Measurements from ENCODE around the gene PPP1R14C. TPM values are rescaled to one million over a fixed set of nuclear protein-coding genes. Genes with fewer than 3 reads are reported as not detected.
"Not testable (repeated sequence)": the region's sequence is repeated elsewhere in the genome, so short reads cannot be mapped to it uniquely, and the experiment has no call there.

PPP1R14C gene
- total RNA-seq, 1 donor from 2014 or later: 36.0 TPM

DNA sequence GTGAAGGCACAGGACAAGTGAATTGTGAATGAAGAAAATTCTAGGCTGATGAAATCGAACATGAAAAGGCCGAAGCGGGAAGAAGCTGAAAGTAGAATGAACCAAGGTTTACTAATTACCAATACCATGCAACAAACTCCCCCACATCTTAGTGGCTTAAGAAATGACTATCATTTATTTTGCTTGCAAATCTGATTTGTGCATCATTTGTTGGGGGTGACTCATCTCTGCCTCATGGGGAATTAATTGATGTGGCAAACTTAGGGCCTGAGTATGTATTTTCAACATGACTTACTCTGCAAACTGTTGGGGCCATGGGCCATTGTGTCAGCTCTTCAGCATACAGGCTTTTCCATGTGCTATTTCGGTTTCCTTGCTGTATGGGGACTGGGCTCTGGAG, 26.8 kb downstream of the PPP1R14C start:
- ATAC-seq: peak; percentile 80

DNA sequence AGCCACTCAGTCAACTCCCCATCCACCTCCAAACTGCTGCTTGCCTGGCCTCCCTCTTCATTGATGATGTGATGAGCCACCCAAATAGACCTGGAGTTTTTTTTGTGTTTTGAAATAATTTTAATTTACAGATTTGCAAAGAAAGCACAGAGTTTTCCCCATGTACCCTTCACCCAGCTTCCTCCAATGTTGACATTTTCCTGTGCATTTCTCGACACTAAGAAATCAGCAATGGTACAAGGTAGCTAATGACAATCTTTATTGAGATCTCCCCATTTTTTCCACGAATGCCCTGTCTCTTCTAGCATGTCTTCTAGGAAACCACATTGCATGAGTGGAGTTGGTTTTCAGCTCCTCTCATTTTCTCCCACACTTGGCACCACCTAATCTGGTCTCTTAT, 30.1 kb downstream of the PPP1R14C start:
- no peak for ATAC-seq

DNA sequence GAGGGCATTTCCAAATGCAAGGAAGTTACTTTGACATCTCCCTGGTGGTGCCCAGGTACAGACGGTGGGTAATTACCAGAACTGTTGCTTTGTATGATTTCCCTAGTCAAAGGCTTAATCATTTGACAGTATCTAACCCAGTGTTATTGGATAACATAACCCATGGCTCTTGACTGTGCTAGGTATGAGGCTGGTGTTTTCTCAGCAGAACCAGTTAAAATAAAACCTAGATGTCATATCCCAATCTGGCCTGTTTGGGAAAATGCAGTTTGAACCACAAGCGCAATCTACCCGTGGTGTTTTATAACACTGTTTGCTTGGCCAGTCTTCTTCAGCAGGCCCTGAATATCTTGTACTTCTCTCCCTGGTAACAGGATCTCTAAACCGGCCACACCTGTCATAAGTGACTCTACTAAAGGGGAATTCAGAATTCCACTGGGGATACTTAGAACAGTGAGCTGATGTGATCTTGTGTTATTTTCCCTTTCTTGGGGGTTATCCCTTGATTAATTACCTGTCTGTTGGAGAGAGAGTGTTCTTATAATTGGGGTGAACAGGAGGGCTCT, 32.8 kb downstream of the PPP1R14C start:
- peak; percentile 35 for ATAC-seq

DNA sequence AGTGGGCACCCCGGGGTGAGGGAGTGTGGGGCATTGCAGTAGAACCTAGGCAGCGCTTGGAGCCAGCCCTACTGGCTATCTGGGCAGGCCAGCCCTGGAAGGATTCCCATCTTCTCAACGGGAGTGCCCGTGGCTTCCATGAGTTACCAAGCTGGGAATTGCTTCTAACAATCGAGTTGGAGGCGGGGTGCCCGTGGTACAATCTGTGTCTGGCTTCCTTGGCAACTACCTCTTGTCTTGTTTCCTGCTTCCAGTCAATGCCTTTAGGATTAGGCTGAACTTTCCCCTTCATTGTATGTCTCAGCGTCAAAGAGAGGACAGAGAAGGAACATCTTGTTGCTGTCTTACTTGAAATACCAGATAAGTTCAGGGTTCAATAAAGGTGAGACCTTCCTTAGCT, 33.3 kb downstream of the PPP1R14C start:
- peak; percentile 89 for ATAC-seq

DNA sequence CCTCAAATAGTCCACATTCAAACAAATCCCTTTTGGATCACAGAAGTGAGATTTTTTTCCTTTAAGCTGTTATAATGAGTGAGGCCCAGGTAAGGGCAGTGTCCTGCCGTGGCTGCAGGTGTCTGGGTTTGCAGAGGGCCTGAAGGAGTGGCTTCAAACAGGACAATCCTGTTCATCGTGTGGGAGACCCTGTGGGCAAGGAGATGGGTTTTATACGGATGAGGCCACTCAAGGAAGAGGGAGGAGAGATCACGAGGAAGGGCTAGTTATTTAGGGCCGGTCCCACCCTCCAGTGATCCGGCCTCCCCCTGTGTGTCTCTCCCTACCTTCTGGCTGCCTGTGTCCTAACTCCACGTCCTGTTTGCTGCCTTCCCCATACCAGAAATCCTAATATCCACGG, 33.8 kb downstream of the PPP1R14C start:
- ATAC-seq: peak; percentile 74

DNA sequence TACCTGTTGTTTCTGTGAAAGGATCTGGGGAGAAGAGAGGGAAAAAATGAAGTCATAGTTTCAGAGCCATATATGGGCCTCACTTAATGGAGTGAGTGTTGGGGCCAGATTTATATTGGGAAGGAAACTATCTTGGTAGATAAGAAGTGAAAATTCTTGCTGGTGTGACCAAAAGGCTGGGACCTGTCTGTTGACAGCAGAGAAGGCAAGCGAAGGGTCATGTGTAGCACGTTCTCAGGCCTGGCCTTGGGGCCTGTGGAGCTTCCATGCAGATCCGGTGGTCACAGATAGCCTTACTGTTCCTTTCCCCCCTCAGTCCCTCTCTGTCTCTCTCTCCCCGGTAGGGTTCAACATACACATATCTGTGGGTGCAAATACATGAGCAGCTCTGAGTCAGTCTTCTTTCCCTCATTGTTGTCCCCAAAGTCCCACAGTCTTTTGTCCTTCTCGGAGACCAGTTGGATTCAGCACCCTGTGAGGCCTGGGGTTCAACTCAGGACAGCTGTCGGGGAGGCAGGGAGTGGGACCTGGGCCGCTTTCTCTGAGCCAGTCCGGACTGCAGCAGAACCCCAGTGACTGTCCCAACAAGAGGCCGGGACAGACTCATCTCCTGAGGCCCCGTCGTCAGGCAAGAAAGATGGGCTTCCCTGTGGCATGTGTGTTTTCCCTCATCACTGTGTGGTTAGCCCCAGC, 34.6 kb downstream of the PPP1R14C start:
- ATAC-seq: no peak

DNA sequence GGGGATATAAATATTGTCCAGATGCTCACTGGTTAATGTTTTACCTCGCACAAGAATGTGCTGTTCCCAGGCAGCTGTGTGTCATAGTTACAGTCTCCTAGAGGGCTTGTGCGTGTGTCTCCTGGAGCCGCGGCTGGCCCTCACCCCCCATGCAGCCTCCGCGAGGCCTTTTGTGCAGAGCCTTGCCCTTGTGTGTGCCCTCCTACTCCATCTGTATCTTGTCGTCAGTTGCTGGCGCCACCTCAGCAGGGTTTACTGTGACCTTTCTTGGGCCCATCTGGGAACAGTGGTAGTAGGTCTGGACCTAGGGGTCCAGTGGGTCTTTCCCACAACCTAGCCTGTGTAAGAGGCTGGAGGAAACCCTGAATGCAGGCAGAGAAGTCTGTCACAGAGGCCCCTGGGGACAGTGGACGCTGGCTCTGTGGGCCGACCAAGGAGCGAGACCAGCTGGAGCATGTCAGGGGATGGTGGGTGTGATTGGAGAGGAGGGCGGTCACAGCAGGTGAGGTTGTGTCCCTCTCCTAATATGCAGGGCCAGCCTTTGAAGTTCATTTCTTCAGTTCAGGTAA, 35.2 kb downstream of the PPP1R14C start:
- no peak for ATAC-seq

DNA sequence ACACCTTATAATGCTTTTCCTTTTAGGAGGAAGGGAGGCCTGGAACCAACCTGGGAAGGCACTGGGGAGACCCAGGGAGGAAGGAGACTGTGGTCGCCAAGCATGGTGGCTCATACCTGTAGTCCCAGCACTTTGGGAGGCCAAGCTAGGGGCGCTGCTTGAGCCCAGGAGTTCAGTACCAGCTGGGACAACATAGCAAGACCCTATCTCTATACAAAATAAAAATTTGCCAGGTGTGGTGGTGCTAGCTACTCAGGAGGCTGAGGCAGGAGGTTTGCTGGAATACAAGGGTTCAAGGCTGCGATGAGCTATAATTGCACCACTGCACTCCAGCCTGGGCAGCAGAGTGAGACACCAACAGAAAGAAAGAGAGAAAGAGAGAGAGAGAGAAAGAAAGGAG, 36.2 kb downstream of the PPP1R14C start:
- ATAC-seq: no peak

DNA sequence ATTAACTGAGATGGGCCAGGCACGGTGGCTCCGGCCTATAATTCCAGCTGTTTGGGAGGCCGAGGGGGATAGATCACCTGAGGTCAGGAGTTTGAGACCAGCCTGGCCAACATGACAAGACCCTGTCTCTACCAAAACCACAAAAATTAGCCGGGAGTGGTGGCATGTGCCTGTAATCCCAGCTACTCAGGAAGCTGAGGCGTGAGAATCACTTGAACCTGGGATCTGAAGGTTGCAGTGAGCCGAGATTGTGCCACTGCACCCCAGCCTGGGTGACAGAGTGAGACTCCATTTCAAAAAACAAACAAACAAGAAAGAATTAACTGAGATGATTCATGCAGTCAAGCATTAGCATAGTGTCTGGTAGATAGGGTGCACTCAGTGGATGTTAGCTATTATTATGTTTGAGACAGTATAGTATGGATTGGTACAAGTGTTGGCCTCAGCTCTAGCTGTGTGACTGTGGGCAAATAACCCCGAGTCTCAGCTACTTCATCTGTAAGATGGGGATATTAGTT, 37.1 kb downstream of the PPP1R14C start:
- ATAC-seq: peak; percentile 17

DNA sequence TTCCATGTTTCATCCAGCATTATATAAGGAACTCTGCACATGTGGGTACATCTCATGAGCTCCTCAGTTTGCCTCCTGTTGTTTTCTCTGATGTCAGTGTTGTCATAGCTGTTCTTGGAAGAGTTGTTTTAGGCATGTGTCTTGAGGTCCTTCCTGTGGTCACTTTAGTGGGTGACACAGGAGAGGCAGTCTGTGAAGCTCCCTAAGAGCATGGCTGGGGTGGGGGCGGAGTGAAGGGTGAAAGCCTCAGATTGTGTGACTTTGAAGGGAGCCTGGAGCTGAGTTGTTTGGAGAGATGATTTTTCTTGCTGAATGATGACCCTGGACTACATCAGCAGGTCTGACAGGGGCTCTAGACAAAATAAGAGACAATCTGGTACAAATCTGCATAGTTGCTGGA, 37.7 kb downstream of the PPP1R14C start:
- ATAC-seq: no peak

DNA sequence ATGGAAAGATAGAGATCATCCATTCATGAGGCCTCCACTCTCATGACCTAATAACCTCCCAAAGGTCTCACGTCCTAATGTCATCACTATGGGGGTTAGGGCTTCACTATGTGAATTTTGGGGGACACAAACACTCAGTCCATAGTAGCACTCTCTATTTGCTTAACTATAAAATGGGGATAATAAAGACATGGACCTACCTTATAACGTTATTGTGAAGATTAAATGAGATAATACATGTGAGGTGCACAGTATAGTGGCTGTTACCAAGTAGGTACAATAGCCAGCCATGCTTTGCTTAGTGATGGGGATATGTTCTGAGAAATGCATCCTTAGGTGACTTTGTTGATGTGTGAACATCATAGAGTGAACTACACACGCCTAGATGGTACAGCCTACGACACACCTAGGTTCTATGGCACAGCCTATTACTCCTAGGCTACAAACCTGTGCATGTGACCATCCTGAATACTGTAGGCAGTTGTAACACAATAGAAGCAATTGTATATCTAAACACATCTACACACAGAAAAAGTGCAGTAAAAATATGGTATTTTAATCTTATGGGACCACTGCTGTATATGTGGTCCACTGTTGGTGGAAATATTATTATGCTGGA, 39.7 kb downstream of the PPP1R14C start:
- ATAC-seq: no peak

DNA sequence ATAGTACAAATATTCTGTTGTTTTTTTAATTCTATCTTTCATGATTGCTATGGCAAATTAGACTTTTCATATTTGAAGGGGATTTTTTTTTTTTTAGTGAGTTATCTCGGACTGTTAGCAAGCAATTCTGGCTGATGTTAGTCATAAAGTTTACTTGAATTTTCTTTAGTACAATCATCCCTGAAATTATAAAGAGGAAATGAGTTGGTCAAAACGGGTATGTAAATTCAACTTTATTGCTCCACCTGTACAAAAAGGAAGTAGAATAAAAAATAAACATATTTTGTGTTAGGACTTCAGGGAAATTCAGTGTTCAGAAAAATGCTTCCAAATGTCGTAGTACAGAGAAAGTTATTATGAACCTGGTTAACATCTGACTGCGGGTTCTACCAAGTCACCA, 40.3 kb downstream of the PPP1R14C start:
- ATAC-seq: no peak

DNA sequence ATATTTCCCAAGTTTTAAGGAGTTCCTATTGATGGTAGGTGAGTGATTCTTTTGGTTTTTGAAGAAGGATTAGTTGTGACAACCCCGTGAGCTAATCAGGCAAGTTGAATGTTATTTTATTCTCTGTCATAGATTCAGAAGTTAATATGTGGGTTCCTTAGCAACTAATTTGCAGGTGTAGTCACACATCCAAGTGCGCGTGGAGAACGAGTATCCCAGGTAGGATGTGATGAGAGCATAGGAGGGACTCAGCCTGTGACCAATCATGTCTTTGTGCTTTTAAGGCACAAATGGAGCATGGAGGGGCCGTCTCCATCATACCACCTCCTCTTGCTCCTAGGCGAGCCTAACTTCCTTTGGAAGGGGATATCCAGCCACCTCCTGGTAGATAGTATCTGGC, 41.1 kb downstream of the PPP1R14C start:
- no peak for ATAC-seq

DNA sequence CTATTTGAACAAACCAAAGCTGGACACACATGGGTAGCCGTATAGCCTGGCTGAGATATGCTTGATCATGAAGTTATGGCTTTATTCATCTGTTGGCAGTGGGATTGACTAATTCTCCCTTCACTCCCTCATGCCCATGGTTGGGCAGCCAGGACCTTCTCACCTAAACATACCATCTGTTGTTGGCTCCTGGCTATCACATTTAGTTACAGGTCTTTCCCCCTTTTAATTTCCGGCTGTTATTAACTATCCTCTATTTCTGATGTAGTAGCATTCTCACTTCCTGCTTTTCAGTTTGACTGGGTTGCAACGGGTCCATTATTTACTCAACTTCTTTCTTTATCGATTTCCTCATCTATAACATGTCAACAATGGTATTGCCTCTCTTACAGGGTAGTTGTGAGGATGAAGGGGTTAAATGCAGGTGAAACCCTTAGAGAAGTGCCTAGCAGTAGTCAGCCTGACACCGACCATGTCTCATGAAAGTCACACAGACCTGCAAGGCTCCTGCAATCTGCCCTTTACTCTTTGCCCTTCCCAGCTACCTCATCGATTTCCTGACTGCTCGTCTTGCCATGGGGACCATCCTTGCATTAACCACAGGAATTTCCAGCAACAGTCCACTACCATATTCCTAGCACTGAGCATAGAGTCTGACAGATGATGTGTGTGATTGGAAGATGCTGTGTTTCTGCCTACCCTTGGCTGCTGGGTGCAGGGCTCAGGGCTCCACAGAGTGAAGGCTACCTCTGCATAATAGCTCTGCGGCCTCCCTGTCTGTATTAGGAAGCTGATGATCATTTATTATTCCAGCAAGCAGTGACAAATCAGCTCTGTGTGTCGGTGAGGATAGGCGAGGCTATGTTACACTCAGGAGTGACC, 42.2 kb downstream of the PPP1R14C start:
- ATAC-seq: no peak

DNA sequence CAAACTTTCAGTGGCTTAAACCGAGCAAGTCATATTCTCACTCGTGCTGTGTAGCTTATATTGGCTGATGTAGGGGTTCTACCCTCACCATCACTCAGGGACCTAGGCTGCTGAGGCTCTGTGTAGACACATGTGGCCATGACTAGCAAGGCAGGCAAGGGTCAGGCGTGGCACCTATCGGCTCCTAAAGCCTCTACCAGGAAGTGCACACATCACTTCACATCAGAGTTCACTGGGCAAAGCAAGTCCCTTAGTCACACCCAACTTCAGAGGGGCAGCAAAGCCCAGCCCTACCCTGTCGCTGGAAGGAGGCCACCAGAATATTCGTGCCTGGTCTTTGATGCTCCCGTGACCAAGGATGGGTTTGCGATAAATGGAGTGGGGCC, 42.9 kb downstream of the PPP1R14C start:
- peak; percentile 92 for ATAC-seq

DNA sequence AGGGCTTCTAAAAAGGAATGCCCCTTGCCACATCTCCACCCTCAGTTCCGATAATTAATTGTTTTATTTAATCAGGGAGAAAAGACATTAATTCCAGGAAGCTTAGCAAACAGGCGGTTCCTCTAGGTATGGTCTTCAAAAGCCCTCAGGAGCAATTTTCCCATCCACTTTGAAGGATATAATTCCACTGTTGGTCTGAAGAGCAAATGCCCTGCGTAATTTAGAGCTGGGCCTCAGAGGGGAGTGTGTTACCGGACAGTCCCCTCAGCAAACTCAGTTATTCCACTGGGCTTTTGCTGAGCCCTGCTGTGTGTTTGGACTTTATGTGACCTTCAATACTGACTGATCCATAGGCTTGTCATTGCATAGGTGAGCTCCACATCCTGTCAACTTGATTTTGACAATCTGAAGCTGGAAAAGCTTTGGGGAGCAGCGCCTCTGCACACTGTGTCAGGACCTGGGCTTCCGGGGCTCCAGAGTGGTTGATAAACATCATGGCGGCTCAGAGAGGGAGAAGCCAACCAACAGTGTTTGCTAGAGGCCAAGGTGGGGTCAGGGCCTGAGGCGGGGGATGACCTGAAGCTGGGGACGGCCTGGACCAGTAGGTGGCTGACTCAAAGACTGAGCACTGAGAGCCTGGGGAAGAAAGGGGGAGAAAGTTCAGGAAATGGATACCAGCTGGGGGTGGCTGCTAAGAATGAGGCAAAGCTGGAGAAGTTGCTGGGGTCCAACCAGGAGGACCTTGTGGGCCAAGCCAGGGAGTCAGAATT, 43.5 kb downstream of the PPP1R14C start:
- ATAC-seq: no peak

DNA sequence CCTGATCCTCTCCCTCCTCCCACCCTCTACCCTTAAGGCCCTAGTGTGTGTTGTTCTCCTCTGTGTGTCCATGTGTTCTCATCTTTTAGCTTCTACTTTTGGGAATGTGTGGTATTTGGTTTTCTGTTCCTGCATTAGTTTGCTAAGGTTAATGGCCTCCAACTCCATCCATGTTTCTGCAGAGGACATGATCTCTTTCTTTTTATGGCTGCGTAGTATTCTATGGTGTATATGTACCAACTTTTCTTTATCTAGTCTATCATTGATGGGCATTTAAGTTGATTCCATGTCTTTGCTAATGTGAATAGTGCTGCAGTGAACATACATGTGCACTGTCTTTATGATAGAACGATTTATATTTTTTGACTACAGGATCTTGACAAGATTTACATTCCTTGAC, 44.6 kb downstream of the PPP1R14C start:
- ATAC-seq: not testable (repeated sequence)

DNA sequence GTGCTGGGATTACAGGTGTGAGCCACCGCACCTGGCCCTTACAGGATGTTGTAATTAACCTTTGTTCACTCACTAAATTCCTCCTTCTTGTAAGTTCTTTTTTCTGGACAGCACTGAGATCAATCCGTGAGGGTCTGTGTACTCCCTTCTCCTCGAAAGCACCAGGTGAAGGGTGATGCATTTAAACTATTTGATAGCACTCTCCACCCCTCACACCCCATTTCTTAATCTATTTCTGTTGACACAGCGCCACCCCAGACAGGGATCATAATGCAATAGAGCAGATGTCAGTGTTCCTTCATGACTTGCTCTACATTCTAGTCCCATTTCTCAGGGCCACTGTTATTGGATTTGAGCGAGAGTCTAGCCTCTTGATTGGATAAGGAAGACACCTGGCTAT, 46.3 kb downstream of the PPP1R14C start:
- ATAC-seq: no peak

DNA sequence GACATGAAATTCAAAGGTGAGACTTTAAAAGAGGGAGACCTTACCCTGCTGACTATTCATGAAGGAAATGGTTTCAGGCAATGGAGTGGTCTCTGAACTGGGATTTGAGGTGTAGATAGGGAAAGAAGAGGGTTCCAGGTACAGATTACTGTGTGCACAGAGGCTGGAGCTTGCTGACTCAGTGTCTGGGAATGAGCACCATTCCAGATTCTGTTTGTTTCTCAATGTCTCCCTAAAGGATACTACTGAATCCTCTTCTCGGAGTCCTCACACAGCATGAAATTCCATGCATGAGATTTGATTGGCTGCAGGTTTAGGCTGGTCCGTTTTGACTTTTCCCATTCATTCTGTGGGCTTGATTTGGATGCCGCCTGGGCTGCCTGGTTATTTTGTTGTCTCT, 49.0 kb downstream of the PPP1R14C start:
- no peak for ATAC-seq

DNA sequence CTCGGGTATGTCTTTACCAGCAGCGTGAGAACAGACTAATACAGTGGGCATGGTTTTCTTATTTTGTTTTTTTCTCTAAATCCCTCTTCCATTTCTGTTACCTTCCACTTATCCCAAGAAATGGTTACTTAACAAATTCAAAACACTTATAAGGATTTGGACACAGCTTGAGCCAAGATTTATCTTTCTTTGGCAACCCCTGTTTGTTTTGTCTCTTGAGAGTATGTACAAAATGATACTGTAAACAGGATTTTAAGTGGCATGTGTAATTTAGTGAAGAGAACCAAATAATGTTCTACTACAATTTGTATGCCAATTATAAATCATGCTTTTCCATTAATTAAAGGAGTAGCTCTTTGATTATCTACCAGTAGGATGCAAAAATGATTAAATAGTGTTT, 51.4 kb downstream of the PPP1R14C start:
- no peak for ATAC-seq

DNA sequence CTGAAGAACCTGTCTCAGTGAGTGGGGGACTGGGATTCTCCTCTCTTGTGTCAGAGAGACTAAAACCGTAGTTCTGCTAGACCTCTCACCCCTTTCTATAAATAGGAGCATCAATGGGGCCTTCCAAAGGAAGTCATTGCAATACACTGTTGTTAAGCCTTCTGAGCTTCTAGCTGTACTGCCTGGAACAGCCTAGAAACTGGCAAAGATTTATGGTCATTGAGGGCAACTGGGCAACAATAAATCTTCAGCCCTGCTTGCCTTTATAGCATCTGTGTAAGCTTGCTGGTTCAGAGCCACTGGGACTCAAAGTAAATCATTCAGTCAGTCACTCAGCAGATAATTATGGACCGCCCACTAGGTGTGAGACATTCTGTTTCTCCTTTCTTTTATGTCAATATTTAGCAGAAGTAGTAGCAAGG, 53.2 kb downstream of the PPP1R14C start:
- ATAC-seq: no peak

All from esophagus mucosa (tissue), 1 donor.